ENCODE results near the gene PRSS57. TPM values are rescaled to one million over a fixed set of nuclear protein-coding genes. Genes with fewer than 3 reads are reported as not detected.

The PRSS57 gene
- total and polyA plus RNA-seq, 2 of the 8 experiments (the other 6 are each of a cell fraction or from before 2014, with no cell fraction given), result not detected

- TF ChIP-seq E2F6 (IDR thresholded peaks at IDR 0.05), result no peak
- TF ChIP-seq CTCF (IDR thresholded peaks at IDR 0.05; ENCODE audit: control extremely low read depth in 1 of 3, insufficient read depth in 1 of 3, low read depth in 1 of 3, low read length in 3 of 3), result no peak
- TF ChIP-seq TAF7 (optimal IDR thresholded peaks at IDR 0.05; ENCODE audit: borderline replicate concordance, low read depth, low read length), result no peak
- no peak for TF ChIP-seq JUN (IDR thresholded peaks at IDR 0.05; ENCODE audit: low read depth, low read length)
- TF ChIP-seq EZH2 (IDR thresholded peaks at IDR 0.05; ENCODE audit: low read depth, low read length, severe bottlenecking), result no peak
- no peak for TF ChIP-seq SUZ12 (IDR thresholded peaks at IDR 0.05; ENCODE audit: low read length)
- TF ChIP-seq HDAC2 (IDR thresholded peaks at IDR 0.05; ENCODE audit: borderline replicate concordance in 1 of 2, low read depth in 2 of 2, low read length in 2 of 2), result no peak
Measured at GRCh38 chr19:642767-643727, 52.2 kb downstream of the PRSS57 start (continued).

Data from H1 (cell line).